Anterior cingulate cortex (tissue), 58 donors: ENCODE data around the gene MTX1.
"Not testable (repeated sequence)": the region's sequence is repeated elsewhere in the genome, so short reads cannot be mapped to it uniquely, and the experiment has no call there.

Experiments used
- DNase-seq, 58 donors: peaks; one replicate each; lab custom pipeline; 2025; lab: John Stamatoyannopoulos, UW

MTX1 gene

DNA sequence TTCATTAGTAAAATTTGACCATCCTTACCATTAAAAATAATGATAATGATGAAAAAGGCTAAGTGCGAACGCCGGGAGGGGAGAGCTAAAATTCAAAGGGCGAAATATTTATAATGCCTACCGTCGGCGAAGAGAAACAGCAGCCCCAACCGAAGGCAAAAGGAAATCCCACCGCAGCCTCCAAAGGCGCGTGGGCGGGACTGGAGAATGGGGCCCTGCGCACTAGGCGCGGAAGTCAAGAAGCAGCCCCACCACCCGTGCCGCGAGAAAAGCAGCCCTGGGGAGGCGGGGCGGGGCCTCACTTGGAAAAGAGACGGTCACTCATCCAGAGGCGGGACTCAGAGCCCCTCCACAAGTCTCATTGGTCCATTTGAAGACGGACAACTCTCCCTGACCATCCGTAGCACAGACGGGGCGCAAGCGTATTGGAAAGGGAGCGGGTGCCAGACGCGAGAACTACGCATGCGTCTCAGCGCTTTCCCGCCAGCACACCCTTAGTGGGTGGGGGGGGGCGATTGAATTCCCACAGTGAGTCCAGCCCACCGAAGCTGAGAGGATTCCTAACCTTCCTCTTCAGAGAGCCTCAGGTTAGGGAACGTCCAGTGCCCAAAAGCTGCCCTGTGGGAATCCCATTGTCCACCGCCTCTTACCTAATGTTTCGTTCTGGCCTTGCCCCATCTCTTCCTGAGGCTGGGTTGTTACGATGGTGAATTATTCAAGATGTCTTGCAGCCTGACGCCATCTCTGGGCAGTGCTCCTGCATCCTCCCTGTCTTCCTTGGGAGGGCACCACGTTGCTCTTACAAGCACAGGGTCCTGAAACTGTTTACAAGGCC lies 19.0 kb downstream of the MTX1 start:
- peak; percentile 89 to 99 (median 97) for DNase-seq

GRCh38 chr1:155228096-155228427 lies 19.6 kb downstream of the MTX1 start:
- no peak for DNase-seq

- not testable (repeated sequence) for DNase-seq
Observed at GRCh38 chr1:155231302-155231701, 22.8 kb downstream of the MTX1 start.

DNA sequence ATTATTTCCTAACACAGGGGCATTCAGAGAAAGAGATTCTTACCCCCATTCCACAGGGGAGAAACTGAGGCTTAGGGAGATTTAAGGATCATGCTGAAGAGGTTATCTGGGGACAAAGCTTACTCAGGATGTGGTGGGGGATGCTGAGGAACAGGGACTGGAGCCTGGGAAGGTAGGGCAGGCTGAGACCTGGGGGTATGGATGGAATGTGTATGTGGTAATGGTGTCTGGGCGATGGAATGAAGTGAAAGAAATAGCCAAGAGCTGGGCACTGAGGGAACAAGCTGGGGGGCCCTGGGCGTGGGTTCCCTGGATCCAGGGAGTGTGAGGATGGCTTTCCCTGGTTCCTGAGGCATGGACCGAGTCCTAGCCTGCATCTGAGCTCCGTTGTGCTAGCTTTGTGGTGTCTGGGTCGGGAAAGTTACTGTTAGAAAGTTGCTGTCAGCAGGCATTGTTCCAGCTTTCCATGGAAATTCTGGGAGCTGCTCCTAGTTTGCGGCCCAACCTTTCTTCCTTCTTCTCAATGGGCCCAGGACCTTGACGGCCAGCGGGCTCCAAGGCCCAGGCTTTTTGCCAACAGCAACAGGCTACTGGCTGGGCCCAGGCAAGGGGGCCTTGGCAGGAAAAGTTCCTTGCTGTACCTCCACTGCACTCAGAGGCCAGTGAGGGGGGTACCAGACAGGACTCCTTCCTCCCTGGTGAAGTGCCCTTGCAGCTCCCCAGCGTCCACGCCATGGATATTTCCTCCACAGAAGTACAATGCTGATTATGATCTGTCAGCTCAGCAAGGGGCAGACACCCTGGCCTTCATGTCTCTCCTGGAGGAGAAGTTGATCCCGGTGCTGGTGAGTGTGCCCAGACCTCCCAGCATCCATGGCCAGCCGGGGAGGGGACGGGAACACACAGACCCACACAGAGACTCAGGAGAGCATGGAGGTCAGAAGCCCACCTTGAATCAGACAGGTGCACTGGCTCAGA lies 23.8 kb downstream of the MTX1 start:
- DNase-seq, result peak in 37 of 58 donors; percentile 4 to 71 (median 35)

GRCh38 chr1:155233502-155233901 lies 25.0 kb downstream of the MTX1 start:
- not testable (repeated sequence) for DNase-seq

- DNase-seq, result not testable (repeated sequence)
Observed at GRCh38 chr1:155235375-155235774, 26.9 kb downstream of the MTX1 start.

DNA sequence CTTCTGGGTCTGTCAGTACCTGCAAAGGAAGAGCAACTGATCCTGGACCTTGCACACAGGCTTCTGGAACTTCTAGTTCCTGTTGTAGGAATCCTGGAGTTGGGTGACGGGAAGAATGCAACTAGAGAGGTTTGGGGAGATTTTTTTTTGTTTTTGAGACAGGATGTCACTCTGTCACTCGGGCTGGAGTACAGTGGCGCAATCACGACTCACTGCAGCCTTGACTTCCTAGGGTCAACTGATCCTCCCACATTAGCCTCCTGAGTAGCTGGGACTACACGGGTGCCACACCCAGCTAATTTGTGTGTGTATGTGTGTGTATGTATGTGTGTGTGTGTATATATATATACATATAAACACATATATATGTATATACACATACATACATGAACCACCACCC lies 28.0 kb downstream of the MTX1 start:
- DNase-seq, result no peak

DNA sequence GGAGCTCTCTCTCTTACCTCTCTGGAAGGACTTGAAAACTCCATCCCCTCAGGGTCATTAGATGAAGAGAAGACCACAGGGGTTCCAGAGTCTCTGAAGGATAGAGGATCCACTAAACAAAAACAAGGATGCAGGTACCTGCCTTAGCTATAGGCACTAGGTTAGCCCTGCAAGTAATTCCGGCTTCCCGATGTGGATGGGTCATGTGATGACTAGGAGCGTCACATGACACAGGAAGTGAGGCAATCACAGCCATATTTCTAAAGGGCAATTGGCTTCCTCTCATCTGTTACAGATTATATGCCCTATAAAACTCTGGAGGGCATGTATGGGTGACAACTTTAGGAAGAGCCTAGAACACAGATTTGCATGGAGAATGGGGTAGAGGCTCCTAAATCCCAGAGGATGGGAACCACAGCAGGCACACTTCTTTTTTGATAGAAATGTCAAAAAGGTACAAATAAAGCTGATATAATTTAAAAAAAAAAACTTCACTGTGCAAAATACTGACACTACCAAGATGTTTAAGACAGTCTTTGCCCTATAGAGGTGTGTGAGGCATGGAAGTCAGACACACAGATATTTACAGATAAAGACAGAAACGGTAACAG lies 32.7 kb downstream of the MTX1 start:
- DNase-seq, result peak in 53 of 58 donors; percentile 30 to 90 (median 70)

GRCh38 chr1:155241841-155242264 lies 33.4 kb downstream of the MTX1 start:
- DNase-seq, result no peak

DNA sequence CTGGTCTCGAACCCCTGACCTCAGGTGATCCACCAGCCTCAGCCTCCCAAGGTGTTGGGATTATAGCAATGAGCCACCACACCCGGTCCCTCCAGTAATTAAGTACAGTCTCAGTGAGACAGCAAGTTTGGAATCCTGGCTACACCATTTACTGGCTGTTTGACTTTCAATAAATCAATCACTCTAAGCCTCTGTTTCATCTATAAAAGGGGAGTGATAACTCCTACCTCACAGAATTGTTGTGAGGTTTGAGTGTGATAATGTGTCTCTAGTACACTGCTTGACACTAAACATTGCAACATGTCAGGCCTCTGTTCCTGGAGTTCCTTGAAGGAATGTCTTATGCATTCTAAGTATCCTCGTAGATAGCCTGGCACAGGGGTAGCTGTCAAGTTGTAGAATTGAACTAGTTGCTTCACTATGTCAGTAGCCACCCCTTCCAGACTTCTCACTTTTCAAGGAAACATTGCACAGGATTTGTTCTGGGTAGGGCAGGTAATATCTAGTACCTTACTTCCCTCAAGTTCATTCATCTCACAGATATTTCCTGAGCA lies 34.4 kb downstream of the MTX1 start:
- no peak for DNase-seq

- peak; percentile 79 to 99 (median 98) for DNase-seq
Observed at GRCh38 chr1:155244368-155245162, 36.1 kb downstream of the MTX1 start.

DNA sequence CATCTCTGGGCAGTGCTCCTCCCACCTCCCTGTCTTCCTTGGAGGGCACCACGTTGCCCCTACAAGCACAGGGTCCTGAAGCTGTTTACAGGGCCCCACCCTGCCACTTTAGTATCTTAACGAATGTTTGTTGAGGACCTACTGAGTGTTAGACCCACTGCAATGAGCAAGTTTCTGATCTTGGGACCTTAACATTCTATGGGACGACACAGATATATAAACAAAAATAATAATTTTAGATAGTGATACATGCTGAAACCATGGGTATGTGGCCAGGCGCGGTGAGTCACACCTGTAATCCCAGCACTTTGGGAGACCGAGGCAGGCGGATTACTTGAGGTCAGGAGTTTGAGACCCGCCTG lies 36.6 kb downstream of the MTX1 start:
- no peak for DNase-seq

- not testable (repeated sequence) for DNase-seq
Observed at GRCh38 chr1:155246796-155247195, 38.3 kb downstream of the MTX1 start.

DNA sequence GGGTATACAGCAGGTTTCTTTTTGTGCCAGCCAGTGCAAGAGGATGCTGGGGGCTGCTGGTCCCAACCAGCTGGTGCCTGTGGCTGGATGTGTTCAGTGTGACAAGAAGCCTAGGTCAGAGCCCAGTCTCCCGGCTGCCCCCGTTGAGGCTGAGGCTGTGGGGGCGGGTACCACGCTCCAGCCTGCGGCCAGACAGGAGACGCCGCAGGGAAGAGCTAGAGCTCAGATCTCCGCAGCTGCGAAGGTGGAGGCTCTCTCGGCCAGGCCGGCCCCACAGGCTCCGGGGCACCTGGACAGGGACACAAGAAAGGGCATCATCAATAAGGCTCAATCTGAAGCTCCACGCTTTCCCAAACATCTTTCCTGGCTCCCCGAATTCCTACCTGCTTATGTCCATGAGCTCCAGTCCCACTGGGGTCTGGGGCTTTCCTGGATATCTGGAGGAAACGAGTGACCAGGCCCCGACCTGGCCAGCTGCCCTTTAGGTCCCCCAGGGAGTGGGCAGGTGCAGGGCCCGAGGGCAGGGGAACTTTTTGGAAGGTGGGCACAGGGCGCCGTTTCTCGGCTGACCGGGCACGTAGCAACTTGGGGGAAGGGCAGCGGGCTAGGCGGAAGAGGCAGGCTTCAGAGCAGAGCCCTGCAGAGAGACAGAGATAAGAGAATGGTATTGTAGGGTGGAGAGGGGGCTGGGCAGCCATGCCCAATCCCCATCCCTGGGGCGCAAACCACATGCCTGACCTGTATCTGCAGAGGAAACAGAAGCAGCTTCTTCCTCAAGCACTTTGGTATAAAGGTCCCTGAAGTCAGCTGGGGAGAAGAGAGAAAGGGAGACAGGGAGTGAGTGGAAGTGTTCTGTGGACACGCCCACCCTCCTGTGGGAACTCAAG lies 39.4 kb downstream of the MTX1 start:
- DNase-seq, result no peak

DNA sequence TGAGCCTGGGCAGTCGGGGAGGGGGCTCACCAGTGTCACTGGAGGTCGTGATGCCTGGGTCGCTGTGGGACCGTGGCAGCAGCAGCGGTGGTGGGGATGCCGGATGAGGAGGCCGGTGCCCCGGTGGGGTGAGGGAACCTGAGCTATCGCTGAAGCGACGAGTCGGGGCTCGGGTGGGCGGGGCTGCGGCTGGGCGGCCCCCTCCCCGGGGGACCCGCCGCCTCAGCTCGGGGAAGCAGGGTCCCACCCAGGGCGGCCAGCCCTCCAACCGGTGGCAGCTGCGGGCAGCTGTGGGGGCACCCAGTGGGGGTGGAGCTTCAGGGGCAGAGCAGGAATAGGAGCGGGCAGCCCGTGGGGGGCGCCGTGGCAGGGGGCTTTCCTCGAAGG lies 41.7 kb downstream of the MTX1 start:
- DNase-seq, result no peak

DNA sequence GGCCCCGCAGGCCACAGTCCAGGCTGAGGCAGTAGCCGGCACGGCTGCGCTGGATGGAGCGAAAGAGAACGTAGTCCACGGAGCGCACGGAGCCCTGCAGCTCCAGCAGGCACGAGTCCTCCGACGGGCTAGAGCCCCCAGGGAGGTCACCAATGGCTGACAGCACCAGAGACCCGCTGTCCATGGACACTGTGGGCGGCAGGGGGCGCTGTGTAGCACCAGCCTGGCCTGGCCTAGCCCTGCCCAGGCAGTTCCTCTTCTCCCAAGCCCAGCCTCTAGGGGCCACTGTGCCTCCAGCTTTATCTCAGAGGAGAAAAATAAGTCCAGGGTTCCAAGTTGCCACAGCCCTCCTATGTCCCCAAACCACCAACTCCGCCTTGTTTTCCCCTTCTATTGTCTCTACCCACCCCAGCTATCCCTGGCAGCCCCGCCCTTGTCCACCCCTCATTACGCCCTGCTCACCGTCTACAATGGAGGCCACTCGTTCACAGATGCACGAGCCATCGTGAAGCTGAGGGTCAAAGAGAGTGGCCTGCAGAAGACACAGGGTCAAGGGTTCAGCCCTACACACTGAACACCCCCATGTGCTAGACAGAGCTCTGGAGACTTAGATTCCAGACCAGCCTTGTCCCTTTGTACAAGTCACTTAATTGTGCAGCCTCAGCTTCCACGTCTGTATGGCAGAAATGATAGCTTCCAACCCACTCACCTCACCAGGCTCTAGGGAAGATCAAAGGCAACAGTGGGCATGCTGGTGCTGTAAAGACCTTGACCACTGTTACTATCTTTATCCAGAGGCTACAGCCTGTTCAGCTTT lies 42.3 kb downstream of the MTX1 start:
- peak; percentile 21 to 93 (median 82) for DNase-seq

- DNase-seq, result no peak
Observed at GRCh38 chr1:155251566-155251965, 43.1 kb downstream of the MTX1 start.

- no peak for DNase-seq
Observed at GRCh38 chr1:155253208-155253607, 44.7 kb downstream of the MTX1 start.
